OCI-LY7 (cell line): ENCODE results near the gene ADGRG6.

ENCODE experiments used
- CTCF ChIP-seq: fragments of 200-600 bp; sonication (generic); conservative IDR thresholded peaks from 2 replicates; pipeline ENCODE4 v1.5.1; 2014; ENCODE audit warnings: mild to moderate bottlenecking, antibody characterized with exemption, low read length, moderate library complexity, mixed read lengths
- EZH2phosphoT487 ChIP-seq: fragments of 200-600 bp; sonication (generic); IDR thresholded peaks from 2 replicates; pipeline ENCODE4 v1.6.1; 2018; ENCODE audit warnings: low read depth, borderline replicate concordance, mild to moderate bottlenecking, mixed run types, antibody characterized with exemption, low read length, moderate library complexity, mixed read lengths

GRCh38 chr6:142309426-142309825 lies 7.6 kb downstream of the ADGRG6 start:
- TF ChIP-seq CTCF (no peak), EZH2phosphoT487 (no peak)
